ENCODE results near the gene IL1R2. TPM values are rescaled to one million over a fixed set of nuclear protein-coding genes. Genes with fewer than 3 reads are reported as not detected.

IL1R2 gene
- total and polyA plus RNA-seq, 2 of the 8 experiments (the other 6 are each of a cell fraction or from before 2014, with no cell fraction given), result 0.06 TPM; not detected in 1

DNA sequence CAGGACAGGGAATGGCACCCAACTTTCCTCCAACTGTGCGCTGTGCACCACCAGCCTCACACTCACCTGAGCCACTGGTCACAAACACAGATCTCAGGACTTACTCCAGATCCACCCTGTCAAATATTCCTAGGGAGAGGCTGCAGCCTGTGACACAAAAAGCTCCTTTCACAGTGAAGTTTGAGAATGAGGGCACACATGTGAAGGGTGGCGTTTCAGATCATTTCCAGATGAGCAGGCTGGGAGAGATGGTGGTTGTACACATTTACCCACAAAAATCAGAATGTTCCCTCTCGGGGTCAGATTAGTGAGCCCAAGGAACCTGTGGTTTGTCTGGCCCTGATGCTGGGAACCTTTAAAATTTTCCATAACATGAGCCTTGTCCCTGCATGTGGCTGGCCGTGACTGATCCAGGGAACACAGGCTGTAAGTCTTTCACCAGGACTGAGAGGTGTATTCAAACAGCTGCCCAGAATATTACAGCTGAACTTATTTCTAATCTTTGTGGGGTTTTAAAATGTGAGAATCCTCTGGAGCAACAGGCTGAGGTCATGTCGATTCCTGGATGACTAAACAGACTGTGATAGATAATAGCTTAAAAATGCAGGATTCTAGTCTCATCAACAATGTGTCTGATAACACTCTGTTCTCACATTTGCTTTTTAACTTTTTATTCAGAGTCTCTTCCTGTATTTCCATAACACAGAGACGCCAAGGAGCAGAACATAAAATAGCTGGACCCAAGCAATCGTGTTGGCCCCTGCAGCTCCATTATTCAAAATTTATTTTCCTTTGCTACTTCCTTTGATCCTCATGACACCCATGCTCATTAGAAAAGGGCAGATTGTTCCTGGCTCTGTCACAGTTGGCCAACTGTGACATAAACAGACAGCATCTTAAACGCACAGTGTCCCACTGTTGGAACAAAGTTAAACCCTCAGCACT, 35.5 kb downstream of the IL1R2 start:
- no peak overlapping the region for H3K56ac ChIP-seq (replicated peaks; ENCODE audit: insufficient read length, low read depth, low read length)
- no peak overlapping the region for H3K27ac ChIP-seq (ENCODE audit: low read depth, low read length)
- H3K14ac ChIP-seq (ENCODE audit: insufficient read length), result no peak overlapping the region
- no peaks in the 10 kb centered on the region for H3K4me1 ChIP-seq (replicated peaks in 1 of 4; ENCODE audit: control insufficient read depth in 3 of 4, insufficient read depth in 4 of 4, low read length in 3 of 4)
- H3K23me2 ChIP-seq (ENCODE audit: low read depth, low read length), result no peaks in the 10 kb centered on the region
- H4K91ac ChIP-seq (replicated peaks; ENCODE audit: insufficient read length, low read length), result no peak overlapping the region
- H2BK12ac ChIP-seq (ENCODE audit: low read depth, low read length), result no peak overlapping the region
- ChIA-PET CTCF (ENCODE audit: partially characterized antibody) (interaction anchor here (0.9 to 3.2 kb wide), 5 partner anchors 10 to 214 kb away, joined by 3 to 17 read pairs (median 5); no protein-coding TSS in a partner anchor), POLR2A (ENCODE audit: partially characterized antibody) (no interaction called here)
- no peaks in the 10 kb centered on the region for H3K79me2 ChIP-seq (ENCODE audit: control insufficient read depth in 1 of 2, insufficient read depth in 2 of 2, low read length in 2 of 2)
- H3K9me3 ChIP-seq (ENCODE audit: insufficient read depth in 2 of 2, low read depth in 1 of 2, low read length in 1 of 2), result no peaks in the 10 kb centered on the region
- no peak overlapping the region for H4K5ac ChIP-seq (ENCODE audit: insufficient read length, low read depth, low read length)
- H2BK20ac ChIP-seq (ENCODE audit: low read length), result no peak overlapping the region
- no peak overlapping the region for H3K18ac ChIP-seq (ENCODE audit: extremely low read depth, low read length)
- TF ChIP-seq SP1 (IDR thresholded peaks at IDR 0.05; ENCODE audit: low read depth, low read length), result no peak
- TF ChIP-seq BACH1 (IDR thresholded peaks at IDR 0.05; ENCODE audit: low read length), result no peak
- TF ChIP-seq TEAD4 (IDR thresholded peaks at IDR 0.05; ENCODE audit: low read depth, low read length), result no peak
- TF ChIP-seq PHF8 (conservative IDR thresholded peaks at IDR 0.05; ENCODE audit: low read depth, low read length), result no peak
- TF ChIP-seq, protein P1, sequence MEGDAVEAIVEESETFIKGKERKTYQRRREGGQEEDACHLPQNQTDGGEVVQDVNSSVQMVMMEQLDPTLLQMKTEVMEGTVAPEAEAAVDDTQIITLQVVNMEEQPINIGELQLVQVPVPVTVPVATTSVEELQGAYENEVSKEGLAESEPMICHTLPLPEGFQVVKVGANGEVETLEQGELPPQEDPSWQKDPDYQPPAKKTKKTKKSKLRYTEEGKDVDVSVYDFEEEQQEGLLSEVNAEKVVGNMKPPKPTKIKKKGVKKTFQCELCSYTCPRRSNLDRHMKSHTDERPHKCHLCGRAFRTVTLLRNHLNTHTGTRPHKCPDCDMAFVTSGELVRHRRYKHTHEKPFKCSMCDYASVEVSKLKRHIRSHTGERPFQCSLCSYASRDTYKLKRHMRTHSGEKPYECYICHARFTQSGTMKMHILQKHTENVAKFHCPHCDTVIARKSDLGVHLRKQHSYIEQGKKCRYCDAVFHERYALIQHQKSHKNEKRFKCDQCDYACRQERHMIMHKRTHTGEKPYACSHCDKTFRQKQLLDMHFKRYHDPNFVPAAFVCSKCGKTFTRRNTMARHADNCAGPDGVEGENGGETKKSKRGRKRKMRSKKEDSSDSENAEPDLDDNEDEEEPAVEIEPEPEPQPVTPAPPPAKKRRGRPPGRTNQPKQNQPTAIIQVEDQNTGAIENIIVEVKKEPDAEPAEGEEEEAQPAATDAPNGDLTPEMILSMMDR (IDR thresholded peaks at IDR 0.05; ENCODE audit: control extremely low read depth in 1 of 3, insufficient read depth in 1 of 3, low read depth in 1 of 3, low read length in 3 of 3), result no peak
- TF ChIP-seq SP4 (IDR thresholded peaks at IDR 0.05; ENCODE audit: low read length), result no peak
- no peak for TF ChIP-seq CEBPB (IDR thresholded peaks at IDR 0.05; ENCODE audit: low read depth, low read length)
- H2BK120ac ChIP-seq (replicated peaks; ENCODE audit: low read depth, low read length), result no peak overlapping the region
- H3K27me3 ChIP-seq (replicated peaks in 1 of 4; ENCODE audit: control insufficient read depth in 3 of 4, extremely low read depth in 1 of 4, insufficient read depth in 3 of 4, low read length in 3 of 4), result no peaks in the 10 kb centered on the region
- no peaks in the 10 kb centered on the region for H4K20me1 ChIP-seq (replicated peaks in 1 of 2; ENCODE audit: control insufficient read depth in 1 of 2, insufficient read depth in 2 of 2, low read length in 2 of 2)
- H3K4me2 ChIP-seq (ENCODE audit: insufficient read depth in 1 of 2, low read depth in 2 of 2, low read length in 2 of 2), result no peak overlapping the region
- DNase-seq (ENCODE audit: low read depth in 1 of 2, low spot score in 2 of 2) (no peak), FAIRE-seq (no peak)
- 82% methylated on average over 8 of the region's 8 CpGs; no CpG with 5 or more reads in 1 of the 2 experiments for WGBS, 2 experiments (ENCODE audit: extremely low coverage in 1 of 2, insufficient coverage in 1 of 2, insufficient read length in 1 of 2, insufficient replicate concordance in 2 of 2, low coverage in 1 of 2, low lambda C conversion rate in 2 of 2, missing lambda C conversion rate in 1 of 2)
- H3K79me1 ChIP-seq (ENCODE audit: low read depth, low read length), result no peaks in the 10 kb centered on the region
- no peak overlapping the region for H3K4ac ChIP-seq (replicated peaks; ENCODE audit: insufficient read length, low read depth, low read length)
- no peak overlapping the region; the same call in 1 of the 2 replicates for H2AFZ ChIP-seq (ENCODE audit: low read length)
- H3K36me3 ChIP-seq (ENCODE audit: control insufficient read depth in 2 of 4, insufficient read depth in 4 of 4, low read length in 3 of 4), result no peaks in the 10 kb centered on the region
- no peak overlapping the region for H3K23ac ChIP-seq (ENCODE audit: insufficient read length)
- H2BK5ac ChIP-seq (ENCODE audit: low read depth, low read length), result no peak overlapping the region
- no peak overlapping the region for H2AK5ac ChIP-seq (ENCODE audit: low read depth, low read length)
- no peak overlapping the region for H2BK15ac ChIP-seq (ENCODE audit: low read length)
- H3K9ac ChIP-seq (replicated peaks in 1 of 4; ENCODE audit: extremely low read depth in 1 of 4, low read depth in 3 of 4, low read length in 3 of 4), result no peak overlapping the region
- H4K8ac ChIP-seq (ENCODE audit: extremely low read depth, insufficient read depth, low read length), result no peak overlapping the region
- H3K4me3 ChIP-seq (ENCODE audit: extremely low read depth in 1 of 4, insufficient read depth in 2 of 4, low read depth in 3 of 4, low read length in 4 of 4), result no peak overlapping the region
